GM23338 (cell line): ENCODE results near the gene C16orf87.

ENCODE experiments used
- CREB1 ChIP-seq: fragments of 250-450 bp; sonication (Bioruptor Pico); IDR thresholded peaks from 2 replicates; pipeline ENCODE4 v1.5.0; 2020; ENCODE audit warnings: low read depth, mild to moderate bottlenecking, moderate library complexity
- CTCF ChIP-seq, 2 experiments: fragments of 200-600 bp in 1 of 2; sonication (generic) in 1 of 2; conservative IDR thresholded peaks; 2 replicates each; pipeline versions ENCODE4 v1.5.1 to v1.6.1; 2016 to 2017; ENCODE audit warnings: antibody characterized with exemption in 2 of 2, low read depth in 2 of 2, mild to moderate bottlenecking in 2 of 2, moderate library complexity in 1 of 2
- ETS1 ChIP-seq: IDR thresholded peaks from 2 replicates; pipeline ENCODE4 v1.6.1; 2016; ENCODE audit warnings: antibody characterized with exemption
- EZH2 ChIP-seq: fragments of 200-600 bp; sonication (generic); IDR thresholded peaks from one replicate; pipeline ENCODE4 v1.8.0; 2017; ENCODE audit warnings: antibody characterized with exemption, mild to moderate bottlenecking, low read depth; ENCODE audit not compliant: unreplicated experiment
- EZH2phosphoT487 ChIP-seq: fragments of 200-600 bp; sonication (generic); IDR thresholded peaks from one replicate; pipeline ENCODE4 v1.8.1; 2018; ENCODE audit warnings: antibody characterized with exemption; ENCODE audit not compliant: unreplicated experiment
- JUNB ChIP-seq: IDR thresholded peaks from one replicate; pipeline ENCODE4 v1.6.1; 2016; ENCODE audit warnings: antibody characterized with exemption; ENCODE audit not compliant: unreplicated experiment
- NANOG ChIP-seq: IDR thresholded peaks from 2 replicates; pipeline ENCODE4 v1.6.1; 2016; ENCODE audit warnings: antibody characterized with exemption, borderline replicate concordance
- POLR2AphosphoS5 ChIP-seq: IDR thresholded peaks from 2 replicates; pipeline ENCODE4 v1.6.1; 2016; ENCODE audit warnings: antibody characterized with exemption, low read depth
- REST ChIP-seq: IDR thresholded peaks from one replicate; pipeline ENCODE4 v1.6.1; 2018; ENCODE audit warnings: antibody characterized with exemption; ENCODE audit not compliant: unreplicated experiment
- STAT1 ChIP-seq: IDR thresholded peaks from one replicate; pipeline ENCODE4 v1.6.1; 2016; ENCODE audit warnings: antibody characterized with exemption; ENCODE audit not compliant: unreplicated experiment
- ZNF114 ChIP-seq: fragments of 250-450 bp; sonication (Bioruptor Pico); IDR thresholded peaks from 2 replicates; pipeline ENCODE4 v1.5.0; 2020; ENCODE audit warnings: mild to moderate bottlenecking, moderate library complexity

GRCh38 chr16:46800494-46800893, 30.5 kb downstream of the C16orf87 start:
- TF ChIP-seq CTCF (conservative IDR thresholded peaks at IDR 0.05; ENCODE audit: low read depth in 2 of 2) (no peak), POLR2AphosphoS5 (no peak), EZH2 (no peak), ETS1 (no peak), NANOG (no peak), EZH2phosphoT487 (no peak), JUNB (no peak), REST (no peak), CREB1 (no peak), ZNF114 (CRISPR knock-in tag) (no peak), STAT1 (no peak)
